Measurements from ENCODE around the gene CNOT11.
"Not testable (repeated sequence)": the region's sequence is repeated elsewhere in the genome, so short reads cannot be mapped to it uniquely, and the experiment has no call there.

The CNOT11 gene

GRCh38 chr2:101311696-101312017, 59.0 kb downstream of the CNOT11 start:
- no peak for DNase-seq

- DNase-seq, result not testable (repeated sequence)
These were observed 63.9 kb downstream of the CNOT11 start for GRCh38 chr2:101316568-101316967.

Data from DMS153 (cell line).